22Rv1 (cell line): Measurements from ENCODE around the gene FN1.

Experiments
- H3K27ac ChIP-seq: fragments of 450-650 bp; 2 replicates; pipeline ENCODE4 v1.5.1; 2017
- ZFX ChIP-seq: fragments of 450-650 bp; IDR thresholded peaks from 2 replicates; pipeline ENCODE4 v1.6.1; 2017; ENCODE audit warnings: antibody characterized with exemption, borderline replicate concordance
- TF ChIP-seq, protein P1 (sequence below): fragments of 450-650 bp; IDR thresholded peaks from 2 replicates; pipeline ENCODE4 v1.5.1; 2017; ENCODE audit warnings: mild to moderate bottlenecking

The FN1 gene

DNA sequence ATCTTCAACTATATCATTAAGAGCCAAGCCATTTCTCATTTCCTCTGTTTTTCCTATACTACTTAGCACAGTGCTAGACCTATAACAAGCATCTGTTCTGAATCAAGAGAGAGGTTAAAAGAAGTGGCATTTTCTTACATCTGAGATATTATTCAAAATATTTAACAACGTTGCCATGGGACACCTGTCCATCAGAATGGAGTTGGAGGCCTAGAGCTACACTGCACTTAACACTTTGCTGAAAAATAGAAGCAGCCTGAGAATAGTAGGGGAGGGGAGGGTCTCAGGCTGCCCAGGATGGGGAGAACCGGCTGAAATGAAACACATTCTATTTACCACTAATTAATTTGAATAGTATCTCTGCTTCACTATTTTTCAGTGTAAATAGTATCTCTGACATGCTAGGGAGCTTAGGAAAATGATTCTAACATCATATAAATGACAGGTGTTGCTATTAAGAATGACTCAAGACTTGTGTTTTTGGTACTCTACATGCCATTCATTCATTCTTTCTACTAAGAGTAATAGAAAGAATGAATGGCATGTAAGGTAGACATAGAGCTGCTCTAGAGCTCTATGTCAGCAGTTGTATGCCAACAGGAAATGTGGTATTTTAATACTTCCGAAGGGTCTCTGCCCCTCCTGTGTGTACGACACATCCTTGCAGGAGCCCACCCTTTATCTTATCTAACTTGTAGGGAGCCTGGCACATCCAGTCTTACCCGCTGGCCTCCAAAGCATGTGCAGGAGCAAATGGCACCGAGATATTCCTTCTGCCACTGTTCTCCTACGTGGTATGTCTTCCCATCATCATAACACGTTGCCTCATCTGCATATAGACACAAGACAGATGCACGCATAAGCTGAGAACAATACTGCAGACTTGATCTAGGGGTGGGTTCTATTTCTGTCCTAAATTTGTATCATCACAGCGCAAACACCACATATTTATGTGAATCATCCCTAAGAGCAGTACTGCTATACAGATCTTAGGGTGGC is 71.4 kb downstream of the FN1 start:
- TF ChIP-seq, protein P1, sequence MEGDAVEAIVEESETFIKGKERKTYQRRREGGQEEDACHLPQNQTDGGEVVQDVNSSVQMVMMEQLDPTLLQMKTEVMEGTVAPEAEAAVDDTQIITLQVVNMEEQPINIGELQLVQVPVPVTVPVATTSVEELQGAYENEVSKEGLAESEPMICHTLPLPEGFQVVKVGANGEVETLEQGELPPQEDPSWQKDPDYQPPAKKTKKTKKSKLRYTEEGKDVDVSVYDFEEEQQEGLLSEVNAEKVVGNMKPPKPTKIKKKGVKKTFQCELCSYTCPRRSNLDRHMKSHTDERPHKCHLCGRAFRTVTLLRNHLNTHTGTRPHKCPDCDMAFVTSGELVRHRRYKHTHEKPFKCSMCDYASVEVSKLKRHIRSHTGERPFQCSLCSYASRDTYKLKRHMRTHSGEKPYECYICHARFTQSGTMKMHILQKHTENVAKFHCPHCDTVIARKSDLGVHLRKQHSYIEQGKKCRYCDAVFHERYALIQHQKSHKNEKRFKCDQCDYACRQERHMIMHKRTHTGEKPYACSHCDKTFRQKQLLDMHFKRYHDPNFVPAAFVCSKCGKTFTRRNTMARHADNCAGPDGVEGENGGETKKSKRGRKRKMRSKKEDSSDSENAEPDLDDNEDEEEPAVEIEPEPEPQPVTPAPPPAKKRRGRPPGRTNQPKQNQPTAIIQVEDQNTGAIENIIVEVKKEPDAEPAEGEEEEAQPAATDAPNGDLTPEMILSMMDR = no peak
- TF ChIP-seq ZFX = no peak
- H3K27ac ChIP-seq = no peak overlapping the region

GRCh38 chr2:215363461-215364156 is 72.3 kb downstream of the FN1 start:
- TF ChIP-seq, protein P1 = no peak
- TF ChIP-seq ZFX = no peak
- no peak overlapping the region for H3K27ac ChIP-seq

DNA sequence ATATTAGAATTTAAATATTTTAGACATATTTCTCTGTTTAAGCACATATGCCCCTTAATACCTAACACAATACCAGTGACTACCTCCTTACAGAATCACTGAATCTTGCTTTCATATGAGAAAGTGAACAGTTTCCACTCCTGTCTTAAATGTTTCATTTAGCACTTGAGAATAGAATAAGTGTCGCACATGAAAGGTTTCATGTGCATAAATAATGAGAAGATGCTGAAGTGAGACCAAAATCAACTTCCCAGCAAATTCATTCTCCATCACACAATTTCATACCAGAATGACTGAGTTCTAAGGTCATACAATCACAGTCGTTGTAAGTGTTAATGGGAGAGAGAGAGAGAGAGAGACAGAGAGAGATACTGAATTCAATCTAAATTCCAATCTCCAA is 72.8 kb downstream of the FN1 start:
- TF ChIP-seq, protein P1 = no peak
- TF ChIP-seq ZFX = no peak
- no peak overlapping the region for H3K27ac ChIP-seq

DNA sequence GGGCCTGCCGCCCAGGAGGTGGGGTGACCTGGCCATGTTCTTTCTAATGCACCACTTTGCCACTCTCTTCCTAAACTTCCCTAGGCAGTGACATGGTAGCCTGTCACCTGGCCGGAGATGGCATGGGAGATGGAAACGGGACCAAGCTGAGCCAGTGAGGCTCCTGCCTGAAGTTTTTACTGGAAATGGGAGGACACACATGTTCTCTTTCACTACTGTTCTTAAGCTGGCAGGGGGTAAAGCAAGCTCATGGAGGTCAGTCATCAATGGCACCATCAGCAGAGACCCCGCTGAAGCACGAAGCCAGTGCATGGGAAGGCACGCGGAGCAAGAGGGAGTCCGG is 73.3 kb downstream of the FN1 start:
- no peak for TF ChIP-seq ZFX
- TF ChIP-seq, protein P1 = no peak

GRCh38 chr2:215361876-215362561 is 73.8 kb downstream of the FN1 start:
- no peak for TF ChIP-seq ZFX
- TF ChIP-seq, protein P1 = no peak
- H3K27ac ChIP-seq = no peak overlapping the region

More for the DNA sequence above, 73.3 kb downstream of the FN1 start:
- no peak overlapping the region for H3K27ac ChIP-seq

- TF ChIP-seq, protein P1 = no peak
- no peak for TF ChIP-seq ZFX
- H3K27ac ChIP-seq = no peak overlapping the region
Measured at GRCh38 chr2:215361211-215361875, 74.5 kb downstream of the FN1 start.
